HG03103 (cell line): ENCODE measurements around the gene CTSZ.
A peak's percentile ranks its signal among the peaks of the same experiment; 100 is the strongest.
"Not testable (repeated sequence)": the region's sequence is repeated elsewhere in the genome, so short reads cannot be mapped to it uniquely, and the experiment has no call there.

Experiments
- ATAC-seq: cut with Tn5 transposase; IDR thresholded peaks from one replicate; pipeline ENCODE4 v1.9.1; 2021; ENCODE audit warnings: low read depth; ENCODE audit not compliant: unreplicated experiment

The CTSZ gene

GRCh38 chr20:58982406-58983114, 24.5 kb downstream of the CTSZ start:
- no peak for ATAC-seq

GRCh38 chr20:58981628-58982364, 25.3 kb downstream of the CTSZ start:
- ATAC-seq: no peak

GRCh38 chr20:58980711-58981627, 26.1 kb downstream of the CTSZ start, which contains the start of gene NELFCD:
Gene NELFCD, plus strand, starts transcription at chr20:58981256. Its CDS starts 54 bp downstream, at chr20:58981310.
- ATAC-seq: peak; percentile 76

- ATAC-seq: no peak
Measured at GRCh38 chr20:58978351-58979190, 28.5 kb downstream of the CTSZ start.

- no peak for ATAC-seq
Measured at GRCh38 chr20:58976061-58976730, 30.9 kb downstream of the CTSZ start.

- ATAC-seq: no peak
Measured at GRCh38 chr20:58975353-58975752, 31.7 kb downstream of the CTSZ start.

GRCh38 chr20:58973866-58974265, 33.2 kb downstream of the CTSZ start:
- ATAC-seq: no peak

- ATAC-seq: no peak
Measured at GRCh38 chr20:58973179-58973578, 33.9 kb downstream of the CTSZ start.

- no peak for ATAC-seq
Measured at GRCh38 chr20:58971429-58971828, 35.6 kb downstream of the CTSZ start.

GRCh38 chr20:58970146-58970545, 36.9 kb downstream of the CTSZ start:
- ATAC-seq: no peak

GRCh38 chr20:58969439-58969838, 37.6 kb downstream of the CTSZ start:
- no peak for ATAC-seq

- ATAC-seq: no peak
Measured at GRCh38 chr20:58967652-58968429, 39.2 kb downstream of the CTSZ start.

GRCh38 chr20:58965270-58966064, 41.6 kb downstream of the CTSZ start:
- ATAC-seq: no peak

- not testable (repeated sequence) for ATAC-seq
Measured at GRCh38 chr20:58963922-58964321, 43.1 kb downstream of the CTSZ start.

GRCh38 chr20:58963060-58963584, 43.9 kb downstream of the CTSZ start:
- ATAC-seq: no peak

GRCh38 chr20:58959652-58960051, 47.4 kb downstream of the CTSZ start:
- ATAC-seq: no peak

- no peak for ATAC-seq
Measured at GRCh38 chr20:58956078-58956477, 51.0 kb downstream of the CTSZ start.

GRCh38 chr20:58953050-58953449, 54.0 kb downstream of the CTSZ start:
- no peak for ATAC-seq
